H1 (cell line): ENCODE results near the gene UBL4B. TPM values are rescaled to one million over a fixed set of nuclear protein-coding genes. Genes with fewer than 3 reads are reported as not detected.

Experiments used
- RAD21 ChIP-seq, 2 experiments: IDR thresholded peaks in 1 of 2; conservative IDR thresholded peaks in 1 of 2; 2 replicates each; pipeline ENCODE4 v1.6.1; 2011; ENCODE audit warnings: low read depth in 2 of 2, low read length in 2 of 2, improper control_type of control experiment in 1 of 2, inconsistent platforms in 1 of 2, mild to moderate bottlenecking in 1 of 2, moderate library complexity in 1 of 2
- polyA plus RNA-seq, 7 experiments: library from polyadenylated mRNA; depleted of rRNA in 3 of 7; stranded (reverse) in 5 of 7; unstranded in 2 of 7; fragments of >200 nt in 5 of 7; fragments of 200-250 nt in 2 of 7; gene quantifications; 1 replicate in 5 of 7; 2 replicates in 1 of 7; 4 replicates in 1 of 7; pipeline versions ENCODE4 v1.2.1 to v1.2.3, GENCODE V29; 2011 to 2013; ENCODE audit warnings: missing spikeins in 2 of 7, mixed read lengths in 2 of 7
- total RNA-seq: library from RNA; stranded (reverse); fragmentation: NEBNext Ultra II Directional; extraction: Animal tissue kit (Norgen Biotek cat#: 25700); gene quantifications from 2 replicates; pipeline ENCODE4 v1.2.1, GENCODE V29; 2021

Gene UBL4B
- total and polyA plus RNA-seq, 2 of the 8 experiments (the other 6 are each of a cell fraction or from before 2014, with no cell fraction given), result 0.11 TPM; not detected in 1

DNA sequence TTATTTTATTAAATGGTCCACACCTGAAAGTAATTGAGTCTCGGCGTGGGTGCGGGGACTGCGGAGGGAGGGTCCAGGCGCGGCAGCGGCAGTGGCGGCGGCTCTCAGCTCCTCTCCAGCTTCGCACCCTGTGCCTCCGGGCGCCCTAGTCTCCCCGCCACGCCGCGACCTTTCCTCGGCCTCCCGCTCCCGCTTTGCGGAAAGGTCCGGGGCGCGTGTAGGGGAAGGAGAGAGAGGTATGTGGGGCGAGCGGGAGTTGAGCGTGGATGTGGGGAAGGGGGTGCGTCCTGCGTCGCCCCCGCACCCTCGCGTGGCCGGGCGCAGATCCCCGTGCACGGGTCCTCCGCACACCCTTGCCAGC lies 28.4 kb upstream of the UBL4B start (continued):
- no peak for TF ChIP-seq RAD21 (IDR thresholded peaks at IDR 0.05 in 1 of 2, conservative IDR thresholded peaks at IDR 0.05 in 1 of 2; ENCODE audit: low read depth in 2 of 2, low read length in 2 of 2)
